VCaP (cell line): Measurements from ENCODE around the gene AGTRAP.

ENCODE experiments used
- H3K27ac ChIP-seq: fragments of 450-650 bp; 2 replicates; pipeline ENCODE4 v1.5.1; 2017
- CTCF ChIP-seq: fragments of 450-650 bp; conservative IDR thresholded peaks from 2 replicates; pipeline ENCODE4 v1.5.1; 2017; ENCODE audit warnings: mild to moderate bottlenecking, moderate library complexity

The AGTRAP gene

DNA sequence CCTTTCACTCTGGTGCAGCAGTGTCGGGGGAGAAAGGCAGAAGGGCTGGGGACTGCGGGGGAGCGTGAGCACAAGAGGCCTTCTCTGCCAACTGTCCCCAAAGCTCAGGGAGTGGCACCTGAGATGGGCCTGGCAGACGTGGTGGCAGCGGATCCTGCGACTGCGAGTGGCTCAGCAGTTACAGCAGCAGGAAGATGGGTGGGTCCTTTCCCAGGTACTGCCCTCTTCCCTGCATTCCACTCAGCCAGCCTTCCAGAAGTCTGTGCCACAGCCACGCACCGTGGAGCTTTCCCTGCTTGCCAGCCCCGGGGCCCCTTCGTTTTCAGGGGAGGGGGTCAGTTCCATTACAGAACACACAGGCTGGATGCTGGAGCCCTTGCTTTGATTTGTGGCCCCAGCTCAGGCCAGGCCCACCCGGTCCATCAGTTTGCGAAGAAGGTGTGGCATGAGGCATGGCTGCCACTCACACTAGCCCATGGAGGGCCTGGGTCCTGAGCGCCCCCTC, 52.7 kb downstream of the AGTRAP start:
- no peak for TF ChIP-seq CTCF
- no peak overlapping the region for H3K27ac ChIP-seq

DNA sequence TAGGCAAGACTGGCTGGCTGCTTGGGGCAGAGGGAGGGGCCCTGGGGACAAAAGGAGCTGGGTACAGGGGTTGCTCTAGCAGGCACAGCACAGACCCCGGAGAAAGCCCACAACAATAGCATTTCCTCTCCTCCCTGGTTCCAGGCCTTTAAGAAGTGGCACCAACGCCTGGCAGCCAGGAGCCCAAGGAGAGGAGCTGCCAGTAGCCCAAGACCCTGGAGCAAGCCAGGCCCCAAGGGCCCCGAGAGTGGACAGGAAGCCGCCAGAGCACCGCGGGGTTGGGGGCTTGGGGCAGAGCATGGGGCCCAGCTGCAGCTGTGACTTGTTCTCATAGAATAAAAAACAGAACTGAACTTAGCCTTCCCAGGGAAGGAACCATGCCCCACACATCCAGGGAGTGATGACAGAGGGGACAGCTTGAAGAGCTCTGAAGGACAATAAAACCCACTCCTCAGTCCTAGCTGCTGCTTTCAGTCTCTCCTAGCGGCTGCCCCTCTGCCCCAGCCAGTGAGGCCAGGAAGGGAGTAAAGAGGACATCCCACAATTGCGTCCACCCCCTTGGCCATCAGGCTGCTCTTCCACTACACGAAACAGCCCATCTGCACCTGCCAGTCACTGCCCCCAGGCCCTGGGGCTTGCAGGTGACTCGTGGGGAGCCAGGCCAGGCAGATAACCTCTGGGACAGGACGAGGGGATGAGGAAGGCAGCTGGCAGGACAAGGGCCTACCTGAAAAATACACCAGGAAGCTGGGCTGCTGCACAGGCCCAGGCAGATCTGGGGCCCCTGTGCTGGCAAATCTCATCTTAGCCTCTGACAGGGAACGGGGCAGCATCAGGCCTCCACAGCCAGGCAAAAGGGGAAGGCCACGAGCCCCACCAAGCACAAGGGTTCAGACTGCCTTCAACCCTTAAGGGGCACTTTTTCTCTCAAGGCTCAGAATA, 53.5 kb downstream of the AGTRAP start:
- TF ChIP-seq CTCF, result no peak
- H3K27ac ChIP-seq, result no peak overlapping the region

- no peak overlapping the region for H3K27ac ChIP-seq
- TF ChIP-seq CTCF, result no peak
Observed at GRCh38 chr1:11790101-11790879, 54.4 kb downstream of the AGTRAP start.

DNA sequence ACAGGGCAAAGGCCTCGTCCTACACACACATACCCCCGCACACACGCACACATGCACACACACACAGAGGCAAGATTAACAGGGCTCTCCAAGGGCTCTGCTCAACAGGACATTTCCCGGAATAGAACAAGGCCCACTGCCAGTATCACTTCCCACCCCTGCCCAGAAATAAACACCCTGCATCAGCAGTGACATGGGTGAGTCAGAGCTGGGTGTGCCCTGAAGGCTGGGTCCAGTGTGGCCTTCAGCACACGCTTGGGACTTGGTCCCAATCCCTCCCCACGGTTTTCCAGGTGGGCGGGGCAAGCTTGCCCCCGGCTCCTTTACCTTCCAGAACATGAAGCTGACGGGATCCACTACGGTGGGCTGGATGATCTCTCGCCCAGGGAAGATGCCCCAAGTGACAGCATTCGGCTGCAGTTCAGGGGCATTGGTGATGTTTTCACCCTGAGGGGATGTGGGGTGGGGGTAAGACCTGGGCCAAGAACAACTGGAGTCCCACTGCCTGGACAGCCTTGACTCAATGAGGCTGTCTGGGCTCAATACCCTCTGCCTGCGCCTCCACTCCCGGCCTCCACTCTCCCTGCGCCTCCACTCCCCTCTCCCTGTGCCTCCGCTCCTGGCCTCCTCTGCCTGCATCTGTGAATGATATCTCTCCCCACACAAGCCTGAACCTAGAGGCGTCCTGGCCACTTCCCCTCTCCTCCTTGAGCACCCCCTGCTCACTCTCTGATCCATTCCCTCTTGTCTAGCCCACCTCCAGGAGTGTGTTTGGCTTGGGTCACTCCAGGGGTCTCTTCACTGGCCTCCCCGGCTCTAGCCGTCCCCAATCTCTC, 55.2 kb downstream of the AGTRAP start:
- TF ChIP-seq CTCF, result no peak
- H3K27ac ChIP-seq, result no peak overlapping the region

GRCh38 chr1:11792106-11792505, 56.2 kb downstream of the AGTRAP start:
- H3K27ac ChIP-seq, result no peak overlapping the region
- no peak for TF ChIP-seq CTCF

GRCh38 chr1:11793819-11794218, 57.9 kb downstream of the AGTRAP start:
- no peak for TF ChIP-seq CTCF
- no peak overlapping the region for H3K27ac ChIP-seq
